ENCODE measurements around the gene STK10. TPM values are rescaled to one million over a fixed set of nuclear protein-coding genes. Genes with fewer than 3 reads are reported as not detected.

Gene STK10
- polyA plus RNA-seq, 2 of the 4 experiments (the other 2 are of a cell fraction) = 4.3 to 13.1 TPM

DNA sequence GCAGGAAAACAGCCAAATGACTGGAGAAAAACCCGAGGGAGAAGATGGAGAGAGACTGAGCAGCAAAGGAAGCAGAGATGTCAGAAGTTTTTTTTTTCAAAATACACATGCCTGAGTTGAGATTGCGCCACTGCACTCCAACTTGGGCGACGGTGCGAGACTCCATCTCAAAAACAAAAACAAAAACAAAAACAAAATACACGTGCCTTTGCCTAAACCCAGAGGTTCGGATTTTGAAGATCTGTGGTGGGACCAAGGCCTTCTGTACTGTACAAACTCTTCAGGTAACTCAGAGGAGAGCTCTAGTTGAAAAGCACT, 142.8 kb downstream of the STK10 start (continued):
- no peak for TF ChIP-seq CHD4 (IDR thresholded peaks at IDR 0.05; ENCODE audit: borderline replicate concordance)
- no peak for TF ChIP-seq HOXB13 (CRISPR knock-in tag; IDR thresholded peaks at IDR 0.05; ENCODE audit: low read depth)
- no peak for TF ChIP-seq TP53 (CRISPR knock-in tag; IDR thresholded peaks at IDR 0.05)
- TF ChIP-seq HOXB5 (CRISPR knock-in tag; IDR thresholded peaks at IDR 0.05) = no peak
- no peak for TF ChIP-seq RNF2 (IDR thresholded peaks at IDR 0.05; ENCODE audit: borderline replicate concordance, low read depth)
- TF ChIP-seq SMC3 (IDR thresholded peaks at IDR 0.05) = no peak
- no peak for TF ChIP-seq HOXA7 (CRISPR knock-in tag; IDR thresholded peaks at IDR 0.05)
- no peak for TF ChIP-seq CHD2 (IDR thresholded peaks at IDR 0.05; ENCODE audit: low read length, partially characterized antibody)
- TF ChIP-seq, protein P1, sequence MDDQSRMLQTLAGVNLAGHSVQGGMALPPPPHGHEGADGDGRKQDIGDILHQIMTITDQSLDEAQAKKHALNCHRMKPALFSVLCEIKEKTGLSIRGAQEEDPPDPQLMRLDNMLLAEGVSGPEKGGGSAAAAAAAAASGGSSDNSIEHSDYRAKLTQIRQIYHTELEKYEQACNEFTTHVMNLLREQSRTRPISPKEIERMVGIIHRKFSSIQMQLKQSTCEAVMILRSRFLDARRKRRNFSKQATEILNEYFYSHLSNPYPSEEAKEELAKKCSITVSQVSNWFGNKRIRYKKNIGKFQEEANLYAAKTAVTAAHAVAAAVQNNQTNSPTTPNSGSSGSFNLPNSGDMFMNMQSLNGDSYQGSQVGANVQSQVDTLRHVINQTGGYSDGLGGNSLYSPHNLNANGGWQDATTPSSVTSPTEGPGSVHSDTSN (IDR thresholded peaks at IDR 0.05) = no peak

GRCh38 chr5:172044631-172045314, 143.3 kb downstream of the STK10 start:
- POLR2A ChIA-PET = no interaction called here
- ATAC-seq = peak in 1 of 2 experiments; percentile 42; a peak in 3 of 6 replicates
- TF ChIP-seq NPAS2 (CRISPR knock-in tag; IDR thresholded peaks at IDR 0.05; ENCODE audit: borderline replicate concordance) (no peak), RAD21 (conservative IDR thresholded peaks at IDR 0.05 in 1 of 2, IDR thresholded peaks at IDR 0.05 in 1 of 2) (0 out of 5 replicates have a peak, but pooled peaks of 1 of the 2 experiments have one; percentile 15)

GRCh38 chr5:172043865-172044264, 144.2 kb downstream of the STK10 start:
- POLR2A ChIA-PET = no interaction called here
- WGBS (ENCODE audit: missing lambda C conversion rate) = 91% methylated on average over 13 of the region's 13 CpGs
- no peak for DNase-seq (ENCODE audit: low read depth in 1 of 2, low spot score in 1 of 2)
- CTCF ChIA-PET = interaction anchor here (2.0 kb wide), 1 partner anchor 132 kb away, joined by 13 read pairs; no protein-coding TSS in a partner anchor
- H3K4me1 ChIP-seq = no peaks in the 10 kb centered on the region
- no peak overlapping the region for H3K4me2 ChIP-seq
- no peaks in the 10 kb centered on the region for H3K9me3 ChIP-seq
- no peak overlapping the region for H3K27ac ChIP-seq
- no peak for ATAC-seq
- no peak overlapping the region for H3K4me3 ChIP-seq
- FAIRE-seq = no peak
- TF ChIP-seq HOXA7 (CRISPR knock-in tag; IDR thresholded peaks at IDR 0.05) (no peak), HEYL (CRISPR knock-in tag; IDR thresholded peaks at IDR 0.05) (no peak), HOXB13 (CRISPR knock-in tag; IDR thresholded peaks at IDR 0.05; ENCODE audit: low read depth) (no peak), SREBF2 (IDR thresholded peaks at IDR 0.05) (no peak), RNF2 (IDR thresholded peaks at IDR 0.05; ENCODE audit: borderline replicate concordance, low read depth) (no peak), JUN (IDR thresholded peaks at IDR 0.05) (no peak), CBX2 (IDR thresholded peaks at IDR 0.05; ENCODE audit: borderline replicate concordance, low read depth) (no peak), POLR2AphosphoS2 (conservative IDR thresholded peaks at IDR 0.05; ENCODE audit: low read length) (no peak), RARB (CRISPR knock-in tag; IDR thresholded peaks at IDR 0.05) (no peak), FOXS1 (CRISPR knock-in tag; IDR thresholded peaks at IDR 0.05) (no peak), RCOR1 (IDR thresholded peaks at IDR 0.05; ENCODE audit: low read depth, low read length) (no peak), MYC (IDR thresholded peaks at IDR 0.05; ENCODE audit: borderline replicate concordance, low read length) (no peak)
- TF ChIP-seq, protein P2, sequence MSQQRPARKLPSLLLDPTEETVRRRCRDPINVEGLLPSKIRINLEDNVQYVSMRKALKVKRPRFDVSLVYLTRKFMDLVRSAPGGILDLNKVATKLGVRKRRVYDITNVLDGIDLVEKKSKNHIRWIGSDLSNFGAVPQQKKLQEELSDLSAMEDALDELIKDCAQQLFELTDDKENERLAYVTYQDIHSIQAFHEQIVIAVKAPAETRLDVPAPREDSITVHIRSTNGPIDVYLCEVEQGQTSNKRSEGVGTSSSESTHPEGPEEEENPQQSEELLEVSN (IDR thresholded peaks at IDR 0.05; ENCODE audit: borderline replicate concordance, low read depth) = no peak
- TF ChIP-seq, protein P3, sequence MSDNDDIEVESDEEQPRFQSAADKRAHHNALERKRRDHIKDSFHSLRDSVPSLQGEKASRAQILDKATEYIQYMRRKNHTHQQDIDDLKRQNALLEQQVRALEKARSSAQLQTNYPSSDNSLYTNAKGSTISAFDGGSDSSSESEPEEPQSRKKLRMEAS (IDR thresholded peaks at IDR 0.05) = no peak
- TF ChIP-seq, protein P1 (IDR thresholded peaks at IDR 0.05) = no peak
- TF ChIP-seq, protein P4, sequence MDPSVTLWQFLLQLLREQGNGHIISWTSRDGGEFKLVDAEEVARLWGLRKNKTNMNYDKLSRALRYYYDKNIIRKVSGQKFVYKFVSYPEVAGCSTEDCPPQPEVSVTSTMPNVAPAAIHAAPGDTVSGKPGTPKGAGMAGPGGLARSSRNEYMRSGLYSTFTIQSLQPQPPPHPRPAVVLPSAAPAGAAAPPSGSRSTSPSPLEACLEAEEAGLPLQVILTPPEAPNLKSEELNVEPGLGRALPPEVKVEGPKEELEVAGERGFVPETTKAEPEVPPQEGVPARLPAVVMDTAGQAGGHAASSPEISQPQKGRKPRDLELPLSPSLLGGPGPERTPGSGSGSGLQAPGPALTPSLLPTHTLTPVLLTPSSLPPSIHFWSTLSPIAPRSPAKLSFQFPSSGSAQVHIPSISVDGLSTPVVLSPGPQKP (IDR thresholded peaks at IDR 0.05; ENCODE audit: low read depth, low read length) = no peak

More at GRCh38 chr5:172044631-172045314, 143.3 kb downstream of the STK10 start:
- FAIRE-seq = no peak
- WGBS (ENCODE audit: missing lambda C conversion rate) = 86% methylated on average over 14 of the region's 14 CpGs
- no peak for DNase-seq (ENCODE audit: low read depth in 1 of 2, low spot score in 1 of 2)
- Histone ChIP-seq H3K4me1 (no peaks in the 10 kb centered on the region), H3K27ac (no peak overlapping the region), H3K9me3 (no peaks in the 10 kb centered on the region), H3K4me3 (no peak overlapping the region), H3K4me2 (no peak overlapping the region)
- CTCF ChIA-PET = interaction anchor here (1.0 to 2.0 kb wide), 4 partner anchors 14 to 144 kb away, joined by 4 to 13 read pairs (median 5); partner anchors contain the start of gene STK10
